Mesodermal cell (in vitro differentiated cells): ENCODE data around the gene TENT4A.
"Not testable (repeated sequence)": the region's sequence is repeated elsewhere in the genome, so short reads cannot be mapped to it uniquely, and the experiment has no call there.

Experiments used
- H3K27ac ChIP-seq: 2 replicates; pipeline ENCODE4 v1.7.0; 2013; ENCODE audit warnings: mild to moderate bottlenecking, low read depth, low read length, moderate library complexity; ENCODE audit not compliant: severe bottlenecking
- H3K36me3 ChIP-seq: 2 replicates; pipeline ENCODE4 v1.7.1; 2013; ENCODE audit warnings: mild to moderate bottlenecking, low read length, moderate library complexity; ENCODE audit not compliant: control insufficient read depth, insufficient read depth
- H3K4me1 ChIP-seq: one replicate; pipeline ENCODE4 v1.7.1; 2013; ENCODE audit warnings: mild to moderate bottlenecking, low read length; ENCODE audit not compliant: insufficient read depth, control insufficient read depth, poor library complexity, severe bottlenecking
- H3K4me3 ChIP-seq: 2 replicates; pipeline ENCODE4 v1.7.0; 2013; ENCODE audit warnings: low read length, control low read depth, mild to moderate bottlenecking; ENCODE audit not compliant: insufficient read depth, poor library complexity, severe bottlenecking; ENCODE audit errors: extremely low read depth
- H3K9me3 ChIP-seq: 2 replicates; pipeline ENCODE4 v1.7.1; 2013; ENCODE audit warnings: mild to moderate bottlenecking, low read length, moderate library complexity; ENCODE audit not compliant: control insufficient read depth
- WGBS, 2 experiments: methylation state at CpG; one replicate each; pipeline ENCODE4 v1.1.5; 2013; ENCODE audit warnings: missing lambda C conversion rate in 2 of 2; ENCODE audit not compliant: insufficient coverage in 2 of 2; 5-methylcytosine and 5-hydroxymethylcytosine counted together

TENT4A gene

DNA sequence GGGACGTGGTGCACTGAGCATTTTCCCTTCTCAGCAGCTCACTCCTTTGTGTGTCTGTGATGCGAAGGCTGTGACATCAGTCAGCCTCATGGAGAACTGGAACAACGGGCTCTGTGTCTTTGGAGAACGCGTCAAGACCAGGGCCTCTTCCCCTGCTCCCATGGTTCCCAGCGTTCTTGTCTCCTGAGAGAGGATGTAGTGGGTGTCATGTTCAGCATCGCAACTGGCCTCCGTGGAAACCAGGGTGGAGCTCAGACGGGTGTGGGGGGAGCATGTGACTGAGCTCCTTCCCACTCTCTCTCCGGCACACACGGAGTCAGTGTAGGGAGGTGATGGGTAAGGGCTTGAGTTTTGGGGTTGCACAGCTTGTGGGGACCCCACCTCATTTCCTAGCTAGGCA is 59.7 kb downstream of the TENT4A start:
- H3K27ac ChIP-seq = no peak overlapping the region
- no peak overlapping the region for H3K4me3 ChIP-seq
- H3K9me3 ChIP-seq = no peaks in the 10 kb centered on the region
- no peaks in the 10 kb centered on the region for H3K36me3 ChIP-seq
- no peaks in the 10 kb centered on the region for H3K4me1 ChIP-seq
- WGBS, 2 experiments = 87 to 88% methylated on average over 7 to 8 of the region's 11 CpGs

- WGBS, 2 experiments = 93% methylated on average over 23 of the region's 46 CpGs
- no peaks in the 10 kb centered on the region for H3K36me3 ChIP-seq
- no peak overlapping the region for H3K4me3 ChIP-seq
- H3K27ac ChIP-seq = no peak overlapping the region
- H3K9me3 ChIP-seq = no peaks in the 10 kb centered on the region
- no peaks in the 10 kb centered on the region for H3K4me1 ChIP-seq
Observed at GRCh38 chr5:6773342-6774035, 60.3 kb downstream of the TENT4A start.

- not testable (repeated sequence) for H3K27ac ChIP-seq, H3K36me3 ChIP-seq, H3K4me3 ChIP-seq, H3K4me1 ChIP-seq, H3K9me3 ChIP-seq
- WGBS, 2 experiments = no CpG with 5 or more reads among the region's 27 CpGs
Observed at GRCh38 chr5:6774207-6774606, 61.0 kb downstream of the TENT4A start.

DNA sequence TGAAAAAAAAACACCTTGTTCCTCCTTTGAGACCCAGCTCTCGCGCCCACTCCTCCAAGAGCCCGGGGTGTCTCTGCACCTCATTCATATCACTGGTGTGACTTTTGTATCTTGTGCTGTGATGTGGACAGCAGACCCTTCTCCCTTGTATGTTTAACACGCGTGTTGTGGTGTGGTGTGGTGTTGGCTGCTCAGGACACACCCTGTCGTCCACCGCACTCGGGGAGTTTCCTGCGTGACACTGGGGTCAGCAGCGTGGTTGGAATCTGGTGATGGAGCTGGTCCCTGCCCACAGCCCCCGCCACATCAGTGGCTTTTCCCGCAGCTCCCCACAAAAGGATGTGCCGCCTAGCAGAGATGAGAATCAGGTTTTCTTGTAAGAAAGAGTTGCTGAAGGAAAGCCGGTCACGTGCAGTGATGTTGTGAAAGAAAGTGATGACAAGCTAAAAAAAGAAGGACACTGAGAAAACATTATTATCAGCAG is 61.5 kb downstream of the TENT4A start:
- Histone ChIP-seq H3K9me3 (no peaks in the 10 kb centered on the region), H3K4me1 (no peaks in the 10 kb centered on the region), H3K27ac (no peak overlapping the region), H3K4me3 (no peak overlapping the region), H3K36me3 (no peaks in the 10 kb centered on the region)
- WGBS, 2 experiments = 92 to 96% methylated on average over 8 to 12 of the region's 15 CpGs

DNA sequence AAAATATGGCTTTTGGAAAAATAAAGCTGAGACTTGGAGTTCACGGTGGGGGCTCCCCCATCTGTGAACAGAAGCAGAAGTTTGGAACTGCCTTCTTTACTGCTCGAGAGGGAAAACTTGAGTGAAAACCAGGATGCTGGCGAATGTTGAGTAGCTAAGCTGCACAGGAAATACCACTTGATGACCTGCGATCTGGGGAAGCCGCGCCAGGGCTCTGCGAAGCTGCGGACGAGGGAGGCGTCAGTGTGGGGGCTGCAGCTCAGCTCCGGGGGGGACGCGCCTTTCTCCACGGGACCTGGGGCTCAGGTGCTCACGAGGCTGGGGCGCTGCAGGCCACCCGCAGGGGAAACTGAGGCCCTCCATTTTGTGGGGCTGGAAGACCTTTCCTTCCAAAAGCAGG is 62.3 kb downstream of the TENT4A start:
- no peaks in the 10 kb centered on the region for H3K9me3 ChIP-seq
- no peak overlapping the region for H3K27ac ChIP-seq
- no peaks in the 10 kb centered on the region for H3K36me3 ChIP-seq
- no peaks in the 10 kb centered on the region for H3K4me1 ChIP-seq
- 93 to 96% methylated on average over 17 of the region's 17 CpGs for WGBS, 2 experiments
- H3K4me3 ChIP-seq = no peak overlapping the region

DNA sequence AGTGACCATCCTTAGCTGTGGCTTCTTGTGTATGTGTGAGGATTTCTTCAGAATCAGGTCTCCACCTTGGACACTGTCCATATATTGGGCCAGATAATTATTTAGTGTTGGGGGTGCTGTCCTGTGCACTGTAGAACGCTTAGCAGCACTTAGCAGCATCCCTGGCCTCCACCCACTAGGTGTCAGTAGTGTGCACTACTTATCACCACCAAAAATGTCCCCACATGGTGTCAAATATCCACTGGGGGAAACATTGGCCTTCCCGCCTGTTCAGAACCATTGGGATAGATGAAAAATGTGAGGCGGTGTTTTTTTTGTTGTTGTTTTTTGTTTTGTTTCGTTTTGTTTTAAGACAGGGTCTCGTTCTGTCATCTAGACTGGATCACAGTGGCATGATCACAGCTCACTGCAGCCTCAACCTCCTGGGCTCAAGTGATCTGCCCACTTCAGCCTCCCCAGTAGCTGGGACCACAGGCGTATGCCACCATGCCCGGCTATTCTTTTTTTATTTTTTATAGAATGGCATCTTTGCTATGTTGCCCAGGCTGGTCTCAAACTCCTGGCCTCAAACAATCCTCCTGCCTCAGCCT is 67.7 kb downstream of the TENT4A start:
- Histone ChIP-seq H3K9me3 (no peaks in the 10 kb centered on the region), H3K36me3 (no peaks in the 10 kb centered on the region), H3K4me3 (no peak overlapping the region), H3K27ac (no peak overlapping the region), H3K4me1 (no peaks in the 10 kb centered on the region)
- whole genome bisulfite sequencing, 2 experiments = 79 to 100% methylated on average over 2 to 4 of the region's 7 CpGs

GRCh38 chr5:6781716-6782115 is 68.5 kb downstream of the TENT4A start:
- 100% methylated on average over 1 of the region's 3 CpGs; no CpG with 5 or more reads in 1 of the 2 experiments for WGBS, 2 experiments
- Histone ChIP-seq H3K36me3 (no peaks in the 10 kb centered on the region), H3K4me1 (no peaks in the 10 kb centered on the region), H3K9me3 (no peaks in the 10 kb centered on the region), H3K27ac (no peak overlapping the region), H3K4me3 (no peak overlapping the region)

DNA sequence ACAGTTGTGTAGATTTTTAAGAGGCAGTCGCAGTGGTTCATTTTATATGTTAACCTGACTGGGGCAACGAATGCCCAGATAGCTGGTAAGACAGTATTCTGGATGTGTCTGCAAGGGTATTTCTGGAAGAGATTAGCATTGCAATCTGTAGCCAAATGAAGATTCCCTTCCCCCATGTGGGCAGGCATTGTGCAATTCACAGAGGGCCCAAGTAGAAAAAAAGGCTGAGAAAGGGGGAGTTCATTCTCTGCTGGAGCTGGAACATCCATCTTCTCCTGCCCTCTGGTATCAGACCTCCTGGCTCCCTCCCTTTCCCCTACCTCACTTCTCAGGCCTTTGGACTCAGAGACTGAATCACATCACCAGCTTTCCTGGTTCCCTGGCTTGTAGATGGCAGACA is 70.6 kb downstream of the TENT4A start:
- no peaks in the 10 kb centered on the region for H3K4me1 ChIP-seq
- no peaks in the 10 kb centered on the region for H3K9me3 ChIP-seq
- no peak overlapping the region for H3K4me3 ChIP-seq
- H3K36me3 ChIP-seq = no peaks in the 10 kb centered on the region
- H3K27ac ChIP-seq = no peak overlapping the region
- WGBS, 2 experiments = 79% methylated on average over 2 of the region's 2 CpGs; no CpG with 5 or more reads in 1 of the 2 experiments

- H3K27ac ChIP-seq = no peak overlapping the region
- no peaks in the 10 kb centered on the region for H3K9me3 ChIP-seq
- no peak overlapping the region for H3K4me3 ChIP-seq
- 95 to 96% methylated on average over 6 to 7 of the region's 7 CpGs for WGBS, 2 experiments
- H3K4me1 ChIP-seq = no peaks in the 10 kb centered on the region
- H3K36me3 ChIP-seq = no peaks in the 10 kb centered on the region
Observed at GRCh38 chr5:6784481-6784880, 71.2 kb downstream of the TENT4A start.

- Histone ChIP-seq H3K4me1 (no peaks in the 10 kb centered on the region), H3K27ac (no peak overlapping the region), H3K36me3 (no peaks in the 10 kb centered on the region), H3K4me3 (no peak overlapping the region), H3K9me3 (no peaks in the 10 kb centered on the region)
- 92 to 93% methylated on average over 5 to 6 of the region's 6 CpGs for WGBS, 2 experiments
Observed at GRCh38 chr5:6785161-6785860, 72.1 kb downstream of the TENT4A start.

DNA sequence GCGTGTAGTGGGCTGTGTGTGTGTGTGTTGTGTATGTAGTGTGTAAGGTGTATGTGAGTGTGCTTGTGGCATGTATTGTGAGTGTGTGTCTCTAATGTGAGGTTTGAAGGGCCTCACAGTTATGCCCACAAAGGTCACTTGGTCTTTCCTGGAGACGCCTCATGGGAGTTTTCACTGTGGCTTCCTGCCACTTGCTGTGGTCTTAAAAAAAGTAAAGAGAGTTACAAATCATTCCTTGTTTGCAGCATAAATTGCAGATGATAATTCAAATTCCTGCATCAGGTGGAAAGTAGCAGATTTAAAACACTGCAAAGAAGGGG is 72.6 kb downstream of the TENT4A start:
- H3K4me3 ChIP-seq = no peak overlapping the region
- H3K36me3 ChIP-seq = no peaks in the 10 kb centered on the region
- no peak overlapping the region for H3K27ac ChIP-seq
- 87 to 94% methylated on average over 2 of the region's 2 CpGs for WGBS, 2 experiments
- H3K4me1 ChIP-seq = no peaks in the 10 kb centered on the region
- no peaks in the 10 kb centered on the region for H3K9me3 ChIP-seq
